HG02642 (cell line): ENCODE measurements around the gene PHKG2.
"Not testable (repeated sequence)": the region's sequence is repeated elsewhere in the genome, so short reads cannot be mapped to it uniquely, and the experiment has no call there.

Experiments used
- ATAC-seq: cut with Tn5 transposase; IDR thresholded peaks from one replicate; pipeline ENCODE4 v1.9.1; 2021; ENCODE audit warnings: mild to moderate bottlenecking; ENCODE audit not compliant: unreplicated experiment, poor library complexity

The PHKG2 gene, protein sequence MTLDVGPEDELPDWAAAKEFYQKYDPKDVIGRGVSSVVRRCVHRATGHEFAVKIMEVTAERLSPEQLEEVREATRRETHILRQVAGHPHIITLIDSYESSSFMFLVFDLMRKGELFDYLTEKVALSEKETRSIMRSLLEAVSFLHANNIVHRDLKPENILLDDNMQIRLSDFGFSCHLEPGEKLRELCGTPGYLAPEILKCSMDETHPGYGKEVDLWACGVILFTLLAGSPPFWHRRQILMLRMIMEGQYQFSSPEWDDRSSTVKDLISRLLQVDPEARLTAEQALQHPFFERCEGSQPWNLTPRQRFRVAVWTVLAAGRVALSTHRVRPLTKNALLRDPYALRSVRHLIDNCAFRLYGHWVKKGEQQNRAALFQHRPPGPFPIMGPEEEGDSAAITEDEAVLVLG

DNA sequence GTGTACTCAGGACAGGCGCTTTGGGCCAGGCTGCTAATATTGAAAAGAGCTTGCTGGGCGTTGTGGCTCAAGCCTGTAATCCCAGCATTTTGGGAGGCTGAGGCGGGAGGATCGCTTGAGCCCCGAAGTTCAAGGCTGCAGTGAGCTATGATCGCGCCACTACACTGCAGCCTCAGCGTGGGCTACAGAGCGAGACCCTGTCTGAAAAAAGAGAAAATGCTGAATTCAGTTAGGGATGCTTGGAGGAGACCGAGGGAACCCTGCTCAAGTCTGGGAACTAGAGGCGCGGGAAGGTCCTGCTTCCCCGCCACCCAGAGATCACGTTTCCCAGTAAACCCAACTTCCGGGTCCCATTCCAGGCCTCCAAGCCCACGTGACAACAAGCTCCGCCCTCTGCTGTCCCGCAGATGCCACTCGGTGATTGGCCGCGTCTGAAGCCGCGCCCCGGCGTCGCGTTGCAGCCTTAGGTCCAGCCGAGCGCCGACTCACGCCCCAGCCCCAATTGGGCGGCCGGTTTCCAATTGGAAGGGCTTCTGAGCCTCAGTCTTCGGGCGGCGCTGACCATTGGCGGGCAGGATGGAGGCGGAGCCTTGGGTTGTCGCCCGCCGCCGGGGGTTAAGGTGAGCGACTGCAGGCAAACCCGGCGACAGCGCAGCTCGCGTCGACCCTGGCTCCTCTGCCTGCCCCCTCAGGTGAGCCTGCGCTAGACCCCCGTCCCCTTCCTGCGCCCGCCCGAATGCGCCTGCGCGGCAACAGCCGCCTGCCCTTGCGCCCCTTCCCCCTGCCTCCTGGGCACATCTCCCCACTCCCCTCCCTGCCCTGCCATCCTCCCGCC lies at the start of gene PHKG2:
PHKG2 (plus strand) TSS at position 627 of the 835 bp plus-strand sequence. CDS start 396 bp downstream, outside the sequence.
- peak; percentile 96 for ATAC-seq

DNA sequence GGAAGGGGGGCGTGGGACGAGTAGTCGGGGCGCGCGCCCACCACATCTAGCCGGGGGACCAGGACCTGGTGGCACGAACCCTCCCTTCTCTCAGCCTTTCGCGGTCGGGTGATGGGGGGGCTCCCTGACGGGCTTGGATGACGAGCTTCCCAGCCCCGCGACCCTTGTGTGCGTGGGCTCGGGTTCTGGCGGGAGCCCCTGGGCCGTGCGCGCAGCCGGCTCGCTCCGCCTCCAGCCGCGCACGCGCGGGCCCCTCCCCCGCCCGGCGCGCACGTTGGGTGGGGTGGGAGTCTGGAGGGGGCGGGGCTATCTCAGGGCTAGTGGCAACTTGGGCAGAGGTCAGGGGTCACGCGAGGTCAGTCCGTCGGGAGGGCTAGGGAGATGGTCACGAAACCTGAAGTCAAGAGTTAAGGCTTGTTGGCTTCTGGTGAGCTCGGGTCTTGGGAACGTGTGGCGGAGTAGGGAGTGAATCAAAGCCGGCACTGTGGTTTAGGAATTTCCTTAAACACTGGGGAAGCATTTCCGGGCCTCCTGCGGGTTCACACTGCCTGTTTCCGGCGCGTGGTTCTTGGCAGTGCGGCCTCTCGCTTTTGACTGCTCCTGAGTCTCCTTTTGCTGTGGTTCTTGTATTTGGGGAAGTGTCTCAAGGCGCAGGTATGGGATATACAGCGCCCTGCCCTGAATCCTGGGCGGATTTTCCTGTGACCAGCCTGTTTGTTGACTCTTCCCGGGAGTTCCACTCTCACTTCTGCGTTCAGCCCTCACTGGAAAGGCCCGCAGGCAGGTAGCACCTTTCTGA lies 49.2 kb upstream of the PHKG2 start, which contains the start of gene SRCAP:
SRCAP (plus strand) TSS at position 356 of the 799 bp plus-strand sequence. CDS start 1,654 bp downstream, outside the sequence.
- ATAC-seq, result peak; percentile 35

DNA sequence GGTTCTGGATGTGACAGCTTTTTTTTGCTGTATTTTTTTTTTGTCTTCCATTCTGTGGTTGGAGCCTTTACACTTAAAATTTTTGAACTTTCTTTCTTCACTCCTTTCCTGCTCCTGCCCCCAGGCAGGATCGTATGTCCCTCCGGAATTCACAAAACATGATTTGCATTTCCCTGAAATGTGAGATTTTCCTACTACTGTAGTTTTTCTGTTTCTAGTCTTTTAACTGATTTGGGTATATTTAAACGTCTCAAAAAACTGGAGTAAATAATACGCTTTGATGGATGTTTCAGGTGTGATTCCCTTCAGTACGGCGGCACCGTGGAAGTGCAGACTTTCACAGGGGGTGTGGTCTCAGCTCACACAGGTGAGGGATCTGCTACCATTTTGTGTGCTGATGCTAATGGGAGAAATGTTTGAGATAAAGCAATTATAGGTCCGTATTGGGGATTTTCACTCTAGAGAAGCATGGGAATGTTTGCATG lies 48.6 kb upstream of the PHKG2 start:
- ATAC-seq, result no peak

DNA sequence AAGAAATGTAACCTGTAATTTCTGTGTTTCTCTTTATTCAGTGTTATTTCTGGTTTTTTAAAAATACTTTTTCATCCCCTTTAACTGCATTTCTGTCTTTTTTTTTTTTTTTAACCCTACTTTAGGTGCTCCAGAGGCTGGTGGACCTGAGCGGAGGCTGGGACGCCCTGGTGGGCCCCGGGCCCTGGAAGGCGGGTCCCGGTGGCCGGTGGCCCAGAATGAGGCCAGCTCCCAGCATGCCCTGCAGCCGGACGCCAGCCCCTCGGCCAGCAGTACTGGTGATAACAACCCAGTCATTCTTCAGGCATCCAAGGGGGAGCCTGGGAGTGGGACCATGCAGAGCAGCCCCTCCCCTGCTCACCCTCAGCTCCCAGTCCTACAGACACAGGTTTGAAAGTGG lies 47.7 kb upstream of the PHKG2 start:
- ATAC-seq, result no peak

DNA sequence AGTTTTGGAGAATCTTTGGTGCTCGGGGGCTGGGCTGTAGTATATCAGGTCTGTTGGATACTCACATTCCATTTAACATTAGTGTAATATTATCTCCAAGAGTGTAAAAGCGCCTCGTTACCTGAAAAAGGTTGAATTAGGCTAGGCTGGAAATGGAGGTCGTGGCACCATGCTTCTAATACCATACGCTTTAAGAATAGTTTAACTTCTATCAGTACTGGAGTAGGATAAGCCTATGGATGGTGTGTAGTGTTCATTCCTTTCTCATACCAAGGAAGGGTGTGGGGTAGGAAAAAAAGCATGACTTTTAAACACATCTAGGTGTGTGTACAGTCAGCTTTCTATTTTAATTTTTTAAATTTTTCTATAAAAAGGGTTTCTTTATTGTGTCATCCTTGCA lies 47.3 kb upstream of the PHKG2 start:
- no peak for ATAC-seq

DNA sequence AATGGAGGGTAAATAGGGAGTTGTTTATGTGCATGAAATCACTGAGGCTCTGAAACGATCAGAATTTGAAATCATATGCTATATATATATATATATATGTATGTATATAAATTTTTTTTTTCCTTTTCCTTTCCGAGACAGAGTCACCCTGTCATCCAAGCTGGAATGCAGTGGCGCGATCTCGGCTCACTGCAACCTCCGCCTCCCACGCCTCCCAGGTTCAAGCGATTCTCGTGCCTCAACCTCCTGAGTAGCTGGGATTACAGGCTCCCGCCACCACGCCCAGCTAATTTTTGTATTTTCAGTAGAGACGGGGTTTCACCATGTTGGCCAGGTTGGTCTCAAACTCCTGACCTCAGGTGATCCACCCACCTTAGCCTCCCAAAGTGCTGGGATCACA lies 45.2 kb upstream of the PHKG2 start:
- not testable (repeated sequence) for ATAC-seq

DNA sequence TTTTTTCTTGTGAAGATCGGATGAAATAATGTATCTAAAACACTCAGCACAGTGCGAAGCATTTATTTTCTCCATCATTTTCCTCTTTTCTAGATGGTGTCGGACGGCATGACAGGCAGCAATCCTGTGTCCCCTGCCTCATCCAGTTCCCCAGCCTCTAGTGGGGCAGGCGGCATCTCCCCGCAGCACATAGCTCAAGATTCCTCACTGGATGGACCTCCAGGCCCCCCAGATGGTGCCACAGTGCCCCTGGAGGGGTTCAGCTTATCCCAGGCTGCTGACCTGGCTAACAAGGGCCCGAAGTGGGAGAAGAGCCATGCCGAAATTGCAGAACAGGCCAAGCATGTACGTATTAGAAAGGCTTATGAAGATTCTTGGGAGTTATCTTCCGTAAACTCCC lies 44.3 kb upstream of the PHKG2 start:
- no peak for ATAC-seq

DNA sequence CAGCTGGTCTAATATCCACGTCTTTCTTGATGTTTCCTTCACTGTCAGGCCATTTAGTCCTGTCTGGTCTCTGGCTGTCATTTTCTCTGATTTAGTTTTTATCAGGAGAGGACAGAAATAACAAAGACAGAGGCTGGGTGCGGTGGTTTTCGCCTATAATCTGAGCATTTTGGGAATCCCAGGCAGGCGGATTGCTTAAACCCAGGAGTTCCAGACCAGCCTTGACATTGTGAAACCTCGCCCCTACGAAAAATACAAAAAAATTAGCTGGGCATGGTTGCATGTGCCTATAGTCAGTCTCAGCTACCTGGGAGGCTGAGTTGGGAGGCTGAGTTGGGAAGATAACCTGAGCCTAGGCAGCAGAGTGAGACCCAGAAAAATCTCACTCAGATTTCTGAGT lies 42.2 kb upstream of the PHKG2 start:
- no peak for ATAC-seq

DNA sequence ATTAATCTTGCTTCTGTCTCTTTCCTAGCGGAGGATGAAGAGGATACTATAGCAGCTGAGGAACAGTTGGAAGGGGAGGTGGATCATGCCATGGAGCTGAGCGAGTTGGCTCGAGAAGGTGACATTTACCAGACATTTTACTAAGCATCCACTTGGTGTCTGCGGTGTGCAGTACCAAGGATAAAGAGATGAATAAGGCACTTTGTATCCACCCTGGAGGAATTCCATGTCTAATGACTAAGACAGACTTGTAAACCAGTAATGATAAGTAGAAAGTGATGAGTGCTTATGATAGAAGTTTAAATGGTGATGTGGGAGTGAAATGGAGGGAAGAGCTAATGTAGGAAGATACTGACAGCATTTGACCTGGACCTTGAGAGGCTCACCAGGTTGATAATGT lies 37.3 kb upstream of the PHKG2 start:
- ATAC-seq, result no peak

DNA sequence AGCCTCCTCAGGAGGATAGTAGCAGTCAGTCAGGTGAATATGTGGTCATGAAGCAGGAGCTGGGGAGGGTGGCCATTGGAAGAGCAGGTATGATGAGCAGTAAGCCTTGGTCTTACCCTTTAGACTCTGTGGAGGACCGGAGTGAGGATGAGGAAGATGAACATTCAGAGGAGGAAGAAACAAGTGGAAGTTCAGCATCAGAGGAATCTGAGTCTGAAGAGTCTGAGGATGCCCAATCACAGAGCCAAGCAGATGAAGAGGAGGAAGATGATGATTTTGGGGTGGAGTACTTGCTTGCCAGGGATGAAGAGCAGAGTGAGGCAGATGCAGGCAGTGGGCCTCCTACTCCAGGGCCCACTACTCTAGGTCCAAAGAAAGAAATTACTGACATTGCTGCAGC lies 36.5 kb upstream of the PHKG2 start:
- no peak for ATAC-seq

DNA sequence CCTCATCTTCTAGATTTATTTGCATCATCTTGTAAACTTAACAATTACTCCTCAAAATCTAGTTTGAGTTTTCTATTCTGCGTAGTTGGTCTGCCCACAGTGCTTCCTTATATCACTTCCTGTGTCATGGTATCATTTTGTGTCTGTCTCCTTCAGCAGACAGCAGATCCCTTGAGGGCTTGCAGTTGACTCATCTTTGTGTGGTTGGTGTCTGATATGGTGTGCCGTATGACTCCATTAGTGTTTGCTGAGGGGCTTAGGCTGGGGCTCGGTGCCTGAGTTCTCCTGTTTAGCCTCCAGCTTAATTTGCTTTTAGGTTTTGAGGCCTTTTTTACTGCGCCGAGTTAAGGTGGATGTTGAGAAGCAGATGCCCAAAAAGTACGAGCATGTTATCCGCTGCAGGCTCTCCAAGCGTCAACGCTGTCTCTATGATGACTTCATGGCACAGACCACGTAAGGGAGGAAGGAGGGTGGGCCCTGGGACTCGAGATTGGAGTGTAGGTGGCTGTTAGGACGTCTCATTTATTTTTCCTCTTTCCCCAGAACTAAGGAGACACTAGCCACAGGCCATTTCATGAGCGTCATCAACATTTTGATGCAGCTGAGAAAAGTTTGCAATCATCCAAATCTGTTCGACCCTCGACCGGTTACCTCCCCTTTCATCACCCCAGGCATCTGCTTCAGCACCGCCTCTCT lies 32.3 kb upstream of the PHKG2 start:
- ATAC-seq, result no peak

DNA sequence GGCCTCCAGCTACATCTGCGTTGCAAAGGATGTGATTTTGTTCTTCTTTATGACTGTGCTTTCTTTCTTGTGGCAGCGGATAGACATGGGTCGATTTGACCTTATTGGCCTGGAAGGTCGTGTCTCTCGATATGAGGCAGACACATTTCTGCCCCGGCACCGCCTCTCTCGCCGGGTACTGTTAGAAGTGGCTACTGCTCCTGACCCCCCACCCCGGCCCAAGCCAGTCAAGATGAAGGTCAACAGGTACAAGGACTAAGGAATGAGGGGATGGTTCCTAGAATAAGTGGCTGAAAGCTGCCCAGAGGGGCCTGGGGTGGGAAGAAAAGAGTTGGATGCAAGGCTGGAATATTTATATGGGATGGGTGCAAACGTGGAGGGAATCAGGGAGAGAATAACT lies 28.1 kb upstream of the PHKG2 start:
- ATAC-seq, result no peak

DNA sequence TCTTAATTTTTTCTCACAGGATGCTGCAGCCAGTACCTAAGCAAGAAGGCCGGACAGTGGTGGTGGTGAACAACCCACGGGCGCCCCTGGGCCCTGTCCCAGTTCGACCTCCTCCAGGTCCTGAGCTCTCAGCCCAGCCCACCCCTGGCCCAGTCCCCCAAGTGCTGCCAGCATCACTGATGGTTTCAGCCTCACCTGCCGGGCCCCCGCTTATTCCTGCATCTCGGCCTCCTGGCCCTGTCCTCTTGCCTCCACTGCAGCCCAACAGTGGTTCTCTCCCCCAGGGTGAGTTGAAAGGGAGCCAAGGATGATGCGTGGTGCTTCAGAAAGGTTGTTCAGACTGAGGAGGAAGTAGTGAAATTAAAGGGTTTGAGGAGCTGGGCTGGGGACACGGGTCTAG lies 27.5 kb upstream of the PHKG2 start:
- no peak for ATAC-seq

DNA sequence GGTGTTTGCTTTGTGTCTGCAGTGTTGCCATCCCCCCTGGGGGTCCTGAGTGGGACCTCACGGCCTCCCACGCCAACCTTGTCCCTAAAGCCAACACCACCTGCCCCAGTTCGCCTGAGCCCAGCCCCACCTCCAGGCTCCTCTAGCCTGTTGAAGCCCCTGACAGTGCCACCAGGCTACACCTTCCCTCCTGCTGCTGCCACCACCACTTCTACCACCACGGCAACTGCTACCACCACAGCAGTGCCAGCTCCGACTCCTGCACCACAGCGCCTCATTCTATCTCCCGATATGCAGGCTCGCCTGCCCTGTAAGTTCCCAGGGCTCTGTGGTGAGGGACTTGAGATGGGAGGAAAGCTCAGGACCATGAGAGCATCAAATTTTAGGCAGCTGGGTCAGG lies 27.1 kb upstream of the PHKG2 start:
- no peak for ATAC-seq

DNA sequence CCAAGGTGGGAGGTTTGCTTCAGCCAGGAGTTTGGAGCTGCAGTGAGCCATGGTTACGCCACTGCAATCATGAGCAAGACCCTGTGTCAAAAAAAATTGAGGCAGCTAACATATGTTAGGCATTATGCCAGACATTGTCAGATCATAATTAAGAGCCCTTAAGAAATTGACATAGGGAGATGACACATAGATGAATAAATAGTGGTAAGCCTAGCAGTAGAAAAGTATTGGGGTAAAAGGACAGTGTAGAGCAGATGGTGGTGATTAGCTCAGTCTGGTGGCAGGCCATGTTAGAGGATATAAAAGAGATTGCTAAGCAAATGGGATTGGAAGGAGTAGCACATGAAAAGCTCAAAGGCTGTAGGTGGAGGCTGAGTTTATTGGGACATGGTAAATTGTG lies 26.6 kb upstream of the PHKG2 start:
- no peak for ATAC-seq

DNA sequence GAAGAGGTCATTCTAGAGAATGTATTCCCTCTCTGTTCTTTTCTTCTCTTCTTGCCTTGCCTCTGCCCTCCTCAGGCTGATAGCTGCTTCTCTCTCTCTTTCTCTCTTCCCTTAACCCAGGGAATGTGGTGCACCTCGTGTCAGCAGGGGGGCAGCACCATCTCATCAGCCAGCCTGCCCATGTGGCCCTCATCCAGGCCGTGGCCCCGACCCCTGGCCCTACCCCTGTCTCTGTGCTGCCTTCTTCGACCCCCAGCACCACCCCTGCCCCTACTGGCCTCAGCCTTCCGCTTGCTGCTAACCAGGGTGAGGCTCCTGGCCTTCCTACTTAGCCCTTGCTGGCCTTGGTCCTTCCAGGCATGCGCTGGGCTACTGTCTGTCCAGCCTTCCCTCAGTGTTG lies 25.8 kb upstream of the PHKG2 start:
- no peak for ATAC-seq

DNA sequence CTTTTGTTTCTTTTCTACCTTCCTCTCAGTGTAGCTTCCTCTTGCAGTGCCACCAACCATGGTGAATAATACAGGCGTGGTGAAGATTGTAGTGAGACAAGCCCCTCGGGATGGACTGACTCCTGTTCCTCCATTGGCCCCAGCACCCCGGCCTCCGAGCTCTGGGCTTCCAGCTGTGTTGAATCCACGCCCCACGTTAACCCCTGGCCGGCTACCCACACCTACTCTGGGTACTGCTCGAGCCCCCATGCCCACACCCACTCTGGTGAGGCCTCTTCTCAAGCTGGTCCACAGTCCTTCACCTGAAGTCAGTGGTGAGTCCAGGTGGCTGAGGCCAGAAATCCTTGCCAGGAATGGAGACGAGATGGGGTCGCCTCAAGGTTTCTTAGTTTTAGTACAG lies 25.3 kb upstream of the PHKG2 start:
- no peak for ATAC-seq

DNA sequence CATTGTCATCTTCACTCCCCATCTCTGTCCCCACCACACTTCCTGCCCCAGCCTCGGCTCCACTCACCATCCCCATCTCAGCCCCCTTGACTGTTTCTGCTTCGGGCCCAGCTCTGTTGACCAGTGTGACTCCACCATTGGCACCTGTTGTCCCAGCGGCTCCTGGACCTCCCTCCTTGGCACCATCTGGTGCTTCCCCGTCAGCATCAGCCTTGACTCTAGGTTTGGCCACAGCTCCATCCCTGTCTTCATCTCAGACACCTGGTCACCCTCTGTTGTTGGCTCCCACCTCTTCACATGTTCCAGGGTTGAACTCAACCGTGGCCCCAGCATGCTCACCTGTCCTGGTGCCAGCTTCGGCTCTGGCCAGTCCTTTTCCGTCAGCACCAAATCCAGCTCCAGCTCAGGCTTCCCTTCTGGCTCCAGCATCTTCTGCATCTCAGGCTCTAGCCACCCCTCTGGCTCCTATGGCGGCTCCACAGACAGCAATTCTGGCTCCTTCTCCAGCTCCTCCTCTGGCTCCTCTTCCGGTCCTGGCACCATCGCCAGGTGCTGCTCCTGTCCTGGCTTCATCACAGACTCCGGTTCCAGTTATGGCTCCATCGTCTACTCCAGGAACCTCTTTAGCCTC lies 24.4 kb upstream of the PHKG2 start:
- no peak for ATAC-seq

DNA sequence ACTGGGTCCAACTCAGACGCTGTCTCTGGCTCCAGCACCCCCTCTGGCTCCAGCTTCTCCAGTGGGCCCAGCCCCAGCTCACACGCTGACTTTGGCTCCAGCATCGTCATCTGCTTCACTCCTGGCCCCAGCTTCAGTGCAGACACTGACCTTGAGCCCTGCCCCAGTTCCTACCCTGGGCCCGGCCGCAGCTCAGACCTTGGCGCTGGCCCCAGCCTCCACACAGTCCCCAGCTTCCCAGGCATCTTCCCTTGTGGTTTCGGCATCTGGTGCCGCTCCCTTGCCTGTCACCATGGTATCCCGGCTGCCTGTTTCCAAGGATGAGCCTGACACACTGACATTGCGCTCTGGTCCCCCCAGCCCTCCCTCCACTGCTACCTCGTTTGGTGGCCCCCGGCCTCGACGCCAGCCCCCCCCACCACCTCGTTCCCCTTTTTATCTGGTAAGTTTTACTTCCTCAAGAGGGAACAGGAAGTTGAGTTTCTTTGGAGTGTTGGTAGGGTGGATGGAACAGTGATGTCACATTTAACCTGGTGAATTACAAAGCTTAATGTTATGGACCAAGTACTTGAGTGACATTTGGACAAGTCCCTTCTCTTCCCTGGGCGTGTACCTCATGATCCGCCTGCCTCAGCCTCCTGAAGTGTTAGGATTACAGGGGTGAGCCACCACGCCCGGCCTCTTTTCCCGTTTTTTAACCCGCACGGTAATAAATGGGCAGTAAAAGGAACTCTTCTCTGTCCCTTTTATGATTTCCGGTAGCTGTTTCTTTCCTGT lies 23.4 kb upstream of the PHKG2 start:
- no peak for ATAC-seq
